GM21367 (cell line): ENCODE data around the gene NDUFB6.
"Not testable (repeated sequence)": the region's sequence is repeated elsewhere in the genome, so short reads cannot be mapped to it uniquely, and the experiment has no call there.

Source experiments
- ATAC-seq: cut with Tn5 transposase; IDR thresholded peaks from one replicate; pipeline ENCODE4 v1.9.1; 2021; ENCODE audit not compliant: unreplicated experiment

Gene NDUFB6

DNA sequence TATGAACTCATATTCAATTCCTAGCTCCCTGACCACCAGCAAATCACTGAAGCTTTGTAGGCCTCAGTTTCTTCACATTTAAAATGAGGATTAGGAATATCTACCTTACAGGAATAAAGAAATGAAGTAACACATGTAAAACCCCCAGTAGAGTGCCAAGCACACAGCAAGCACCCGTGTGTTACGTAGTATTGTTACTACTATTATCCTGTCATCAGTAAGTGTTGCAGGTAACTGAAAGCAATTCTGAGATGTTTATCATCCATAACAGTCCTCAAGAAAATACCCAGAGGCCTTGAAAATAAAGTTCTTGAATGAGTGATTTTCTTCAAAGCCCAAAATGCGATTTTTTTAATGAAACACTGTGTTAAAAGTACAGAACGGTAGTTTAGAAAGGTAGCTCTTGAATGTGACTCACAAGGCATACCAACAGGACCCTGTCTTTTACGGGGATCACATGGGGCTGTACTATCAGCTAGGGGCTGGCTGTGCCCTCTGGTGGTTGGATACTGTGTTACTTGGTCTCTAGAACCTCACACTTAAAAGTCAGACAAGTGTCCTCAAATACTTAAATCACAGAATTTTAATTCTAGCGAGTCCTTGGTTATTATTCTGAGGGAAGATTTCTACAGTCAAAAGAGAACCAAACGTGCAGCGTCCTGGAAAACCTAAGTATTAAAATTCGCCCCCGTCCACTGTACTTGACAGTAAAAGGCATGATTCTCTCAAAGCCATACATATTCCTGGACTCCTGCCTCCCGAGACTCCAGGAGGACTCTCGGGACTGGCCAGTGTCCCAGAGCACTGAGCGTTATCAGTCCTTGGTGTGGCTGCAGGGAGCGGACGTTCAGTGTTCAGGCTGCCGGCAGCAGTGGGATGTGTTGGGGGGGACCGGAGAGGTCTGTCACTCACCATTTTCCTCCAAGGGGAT, 725 bp downstream of the NDUFB6 start:
- ATAC-seq = peak; percentile 89

DNA sequence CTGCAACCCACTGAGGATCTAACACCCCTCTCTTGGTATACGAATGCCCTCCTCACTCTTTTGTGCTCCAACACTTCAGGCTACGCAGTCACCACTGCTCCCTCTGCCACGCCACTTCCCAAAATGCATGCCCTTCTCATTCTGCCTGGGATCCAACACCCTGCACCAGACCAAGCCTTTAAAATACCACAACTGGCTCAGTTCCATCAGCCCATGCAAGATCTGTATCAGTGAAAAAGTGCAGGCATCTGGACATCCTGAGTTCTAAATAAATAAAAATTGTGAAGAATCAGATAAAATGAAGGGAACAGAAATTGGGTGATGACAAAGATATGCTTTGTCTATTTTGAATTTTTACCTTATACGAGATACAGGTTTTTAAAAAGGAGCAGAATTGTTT, 2.7 kb downstream of the NDUFB6 start:
- no peak for ATAC-seq

DNA sequence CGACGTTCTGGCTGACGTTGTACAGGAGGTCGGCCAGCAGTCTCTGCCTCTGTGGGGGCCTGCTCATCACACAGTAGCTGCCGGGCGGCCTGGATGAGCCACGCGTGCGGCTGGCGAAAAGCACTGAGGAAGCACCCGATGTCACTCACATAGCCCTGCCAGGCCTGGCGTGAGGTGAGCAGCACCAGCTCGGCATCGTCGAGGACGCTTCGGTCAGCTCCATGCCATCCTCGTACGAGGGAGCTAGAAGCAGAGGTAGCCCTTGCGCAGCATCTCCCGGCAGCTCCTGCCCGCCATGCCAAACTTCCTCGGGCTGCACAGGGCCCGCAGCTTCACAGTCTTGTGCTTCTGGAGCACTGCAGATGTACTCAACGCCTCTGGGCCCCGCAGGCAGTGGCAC, 6.2 kb downstream of the NDUFB6 start:
- no peak for ATAC-seq

DNA sequence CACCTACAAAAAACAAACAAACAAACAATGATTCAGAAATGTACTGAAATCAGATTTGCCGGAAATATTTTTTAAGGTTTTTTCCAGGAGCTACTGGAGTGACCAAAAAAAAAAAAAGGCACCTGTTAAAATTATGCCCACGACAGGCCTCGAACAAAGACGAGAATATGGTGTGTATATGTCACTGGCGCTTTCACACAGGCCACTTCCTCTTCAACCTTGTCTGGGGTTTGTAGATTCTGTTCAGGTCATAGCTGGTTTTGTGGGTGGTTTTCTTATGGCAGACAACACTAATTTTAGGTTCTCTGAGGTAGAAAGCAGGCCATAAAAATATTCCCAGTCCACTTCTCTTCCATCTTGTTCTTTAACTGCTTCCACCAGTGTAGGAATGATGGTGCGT, 7.0 kb downstream of the NDUFB6 start:
- no peak for ATAC-seq

DNA sequence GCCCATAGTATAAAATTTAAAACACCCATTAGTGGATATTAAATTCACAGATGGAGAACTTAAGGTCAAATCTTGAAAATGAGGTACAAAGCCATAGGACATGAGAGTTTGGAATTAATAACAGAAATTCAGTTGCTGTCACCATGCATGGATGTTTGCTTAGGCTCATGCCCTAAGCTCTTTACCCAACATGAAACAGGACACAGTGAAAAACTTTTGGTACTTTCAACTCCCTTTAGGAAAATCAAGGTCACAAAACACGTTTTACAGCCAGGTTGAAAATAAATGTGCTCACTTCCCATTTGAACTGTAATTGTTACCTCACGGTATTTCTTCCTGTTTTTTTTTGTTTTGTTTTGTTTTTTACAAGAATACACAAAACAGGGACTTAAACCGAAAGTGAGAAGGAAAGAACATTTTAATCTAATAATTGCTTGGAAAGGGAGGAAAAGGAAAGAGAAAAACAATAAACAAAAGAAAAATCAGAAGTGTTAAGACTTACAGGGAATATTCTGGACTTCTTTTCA, 14.5 kb downstream of the NDUFB6 start:
- ATAC-seq = no peak

DNA sequence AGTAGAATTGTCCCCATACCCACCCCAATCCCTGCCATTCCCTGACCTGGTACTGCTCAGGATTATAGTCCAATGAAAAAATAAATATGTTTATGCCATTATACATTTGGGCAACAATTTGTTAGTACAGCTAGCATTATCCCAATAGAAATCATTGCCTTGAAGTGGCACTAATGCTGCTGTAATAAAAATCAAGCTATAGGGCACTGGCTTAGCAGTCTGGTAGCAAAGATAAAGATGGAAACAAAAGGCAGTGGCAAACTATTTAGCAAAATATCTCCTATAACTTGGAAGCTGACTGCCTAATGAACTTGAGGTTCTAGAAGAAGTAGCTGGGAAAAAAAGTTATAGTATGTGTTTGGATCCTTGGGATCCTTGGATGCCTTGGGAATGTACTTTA, 18.4 kb downstream of the NDUFB6 start:
- ATAC-seq = no peak

DNA sequence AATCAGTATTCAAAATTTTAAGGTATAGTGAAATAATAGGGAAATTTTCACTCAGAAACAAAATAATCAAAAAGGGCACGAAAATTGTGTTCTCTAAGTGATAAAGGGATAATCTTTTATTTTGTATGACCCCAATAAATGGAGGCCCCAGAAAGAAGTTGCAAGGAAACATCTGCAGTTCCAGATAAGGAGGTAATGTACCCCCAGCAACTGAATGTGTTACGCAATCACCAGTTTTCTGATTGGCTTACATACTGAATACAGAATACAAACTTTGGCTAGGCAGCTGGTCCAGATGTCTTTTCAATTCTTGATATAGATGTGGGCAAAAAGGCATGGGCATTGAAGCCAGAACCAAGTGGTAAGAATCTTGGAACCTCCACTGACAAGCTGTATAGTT, 18.9 kb downstream of the NDUFB6 start:
- no peak for ATAC-seq

DNA sequence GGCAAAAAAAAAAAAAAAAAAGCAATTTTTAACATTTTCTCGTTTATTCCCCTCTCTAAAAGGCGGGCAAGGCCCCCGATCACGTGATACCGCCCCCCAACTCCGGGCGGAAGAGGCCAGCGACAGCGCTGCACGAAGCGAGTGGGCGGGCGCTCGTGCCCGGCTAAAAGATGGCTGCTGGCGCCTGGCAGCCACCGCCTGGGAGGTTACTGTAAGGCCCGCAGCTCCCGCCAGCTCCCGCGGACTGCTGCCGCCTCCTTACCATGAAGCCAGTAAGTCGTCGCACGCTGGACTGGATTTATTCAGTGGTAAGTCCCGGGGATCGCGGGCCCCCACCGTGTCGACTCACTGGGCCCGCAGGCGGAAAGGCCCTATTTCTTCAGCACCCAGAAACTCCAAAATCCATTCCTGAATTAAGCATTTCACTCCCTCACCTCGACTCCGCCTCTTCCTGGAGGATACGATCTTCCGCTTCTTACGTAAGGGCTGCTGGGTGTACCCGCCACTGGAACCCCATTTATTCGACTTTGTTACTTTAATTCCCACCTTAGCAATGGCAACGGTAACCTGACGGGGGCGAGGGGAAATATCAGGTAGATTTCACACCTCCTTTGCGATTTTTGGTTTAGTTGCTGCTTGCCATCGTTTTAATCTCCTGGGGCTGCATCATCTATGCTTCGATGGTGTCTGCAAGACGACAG, 20.6 kb downstream of the NDUFB6 start, which contains the start of the genes SMIM27 and TOPORS:
Gene SMIM27 (plus strand): TSS at position 156 of the 701 bp plus-strand sequence. CDS start 108 bp downstream, at position 264.
Gene TOPORS (minus strand): TSS at position 415 of the 701 bp plus-strand sequence. CDS start 150 bp downstream, at position 265.
- ATAC-seq = peak; percentile 65

DNA sequence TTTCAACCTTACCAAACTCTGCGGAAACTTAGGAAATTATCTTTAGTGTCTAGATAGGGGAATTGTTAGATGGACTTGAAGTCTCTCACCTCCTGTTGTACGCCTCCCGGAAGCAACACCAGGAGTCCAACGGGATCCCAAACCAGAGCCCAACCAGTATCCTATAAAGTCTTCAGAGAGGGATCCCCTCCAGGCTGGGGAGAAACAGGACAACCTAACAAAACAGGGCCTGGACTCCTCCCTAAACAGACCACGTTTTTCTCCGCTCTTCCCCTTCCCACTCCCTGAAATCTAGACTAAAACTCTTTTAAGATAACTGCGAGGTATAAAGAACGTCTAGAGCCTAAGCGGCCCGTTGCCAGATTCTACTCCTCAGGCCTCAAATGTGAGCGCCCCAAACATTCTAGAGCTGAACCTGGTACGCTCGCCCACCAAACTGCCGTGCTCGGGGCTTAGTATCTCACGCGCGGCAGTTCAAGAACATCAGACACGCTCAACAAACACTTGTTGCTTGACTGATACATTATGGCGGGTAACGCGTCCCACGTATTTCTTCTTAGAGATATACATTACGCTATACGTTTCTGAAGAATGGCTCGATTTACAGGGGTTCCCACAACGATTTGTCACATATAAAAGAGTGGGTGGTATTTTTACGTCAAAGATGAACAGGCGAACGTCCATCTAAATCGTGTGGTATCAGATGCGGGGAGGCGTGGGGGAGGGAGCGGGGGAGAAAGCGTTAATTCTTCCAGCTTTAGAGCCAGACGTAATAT, 21.5 kb downstream of the NDUFB6 start:
- ATAC-seq = peak; percentile 6

DNA sequence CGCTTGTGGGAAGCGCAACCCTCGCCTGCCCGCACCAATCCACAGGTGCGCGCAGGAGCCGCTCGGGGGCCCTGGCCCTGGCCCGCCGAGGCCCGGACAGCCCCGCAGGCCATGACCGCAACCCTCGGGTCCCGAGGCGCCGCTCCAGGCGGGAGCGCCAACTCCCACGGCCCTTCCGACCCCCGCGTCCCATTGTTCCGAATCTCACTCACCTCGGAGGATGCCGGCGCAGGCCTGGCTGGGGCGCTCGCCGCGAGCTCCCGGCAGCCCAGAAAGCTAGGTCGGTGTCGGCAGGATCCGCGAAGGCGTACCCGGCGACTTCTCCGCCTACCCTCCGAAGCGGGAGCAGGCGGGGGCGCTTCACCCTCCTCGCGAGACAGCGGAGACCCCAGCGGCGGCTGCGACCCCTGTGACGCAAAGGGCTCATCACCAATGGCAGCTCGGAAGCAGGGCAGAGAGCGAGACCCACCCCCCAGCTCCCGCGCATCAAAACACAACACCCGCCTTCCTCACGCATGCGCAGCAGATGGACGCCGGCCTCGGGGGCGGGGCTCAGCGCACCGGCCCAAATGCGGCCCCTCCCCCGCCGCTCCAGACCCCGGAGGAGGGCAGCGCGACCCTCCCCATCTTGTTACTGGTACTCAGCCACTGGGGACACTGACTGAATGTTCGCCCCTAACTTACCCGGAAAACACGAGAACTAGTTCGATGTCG, 22.2 kb downstream of the NDUFB6 start:
- ATAC-seq = peak; percentile 56

DNA sequence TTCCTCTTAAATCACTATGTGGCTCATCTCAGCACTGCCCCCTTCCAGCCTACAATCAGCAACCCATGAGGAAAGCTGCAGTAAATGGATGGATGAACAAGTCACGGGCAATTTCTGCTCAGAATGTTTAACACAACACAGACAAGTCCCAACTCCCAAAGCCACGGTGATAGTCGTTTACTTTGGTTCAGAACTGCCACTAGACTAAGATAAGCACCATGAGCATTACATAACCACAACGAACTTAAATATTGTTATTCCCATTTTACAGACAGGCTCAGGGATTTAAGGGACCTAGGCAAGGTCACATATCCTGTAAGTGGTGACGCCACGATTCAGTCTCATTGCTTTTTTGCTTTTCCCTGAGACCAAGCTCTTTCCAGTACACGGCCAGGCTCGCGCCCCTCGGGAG, 22.8 kb downstream of the NDUFB6 start:
- ATAC-seq = no peak

DNA sequence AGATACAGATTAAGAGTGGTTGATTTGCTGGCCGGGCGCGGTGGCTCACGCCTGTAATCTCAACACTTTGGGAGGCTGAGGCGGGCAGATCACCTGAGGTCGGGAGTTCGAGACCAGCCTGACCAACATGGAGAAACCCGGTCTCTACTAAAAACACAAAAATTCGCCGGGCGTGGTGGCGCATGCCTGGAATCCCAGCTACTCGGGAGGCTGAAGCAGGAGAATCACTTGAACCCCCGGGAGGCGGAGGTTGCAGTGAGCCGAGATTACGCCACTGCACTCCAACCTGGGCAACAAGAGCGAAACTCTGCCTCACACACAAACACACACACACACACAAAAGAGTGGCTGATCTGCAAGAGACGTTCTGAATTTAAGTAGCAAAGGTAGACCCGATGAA, 24.7 kb downstream of the NDUFB6 start:
- ATAC-seq = not testable (repeated sequence)

DNA sequence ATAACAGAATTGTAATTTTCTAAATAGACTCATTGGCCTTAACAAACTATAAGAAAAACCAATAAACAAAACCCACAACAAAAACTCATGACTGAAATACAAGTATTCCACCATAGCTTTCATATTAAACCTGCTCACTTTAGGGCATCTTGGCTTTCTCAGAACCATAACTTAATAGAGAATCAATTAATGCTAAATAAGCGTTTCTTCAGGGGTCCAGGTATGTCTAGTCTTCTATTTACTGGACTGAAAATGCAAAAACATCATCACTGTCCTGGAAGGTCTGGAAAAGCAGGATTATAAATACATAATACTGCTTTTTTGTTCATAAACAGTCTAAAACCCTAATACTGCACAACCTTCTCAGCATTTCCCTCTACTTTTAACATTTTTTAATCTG, 27.1 kb downstream of the NDUFB6 start:
- no peak for ATAC-seq

DNA sequence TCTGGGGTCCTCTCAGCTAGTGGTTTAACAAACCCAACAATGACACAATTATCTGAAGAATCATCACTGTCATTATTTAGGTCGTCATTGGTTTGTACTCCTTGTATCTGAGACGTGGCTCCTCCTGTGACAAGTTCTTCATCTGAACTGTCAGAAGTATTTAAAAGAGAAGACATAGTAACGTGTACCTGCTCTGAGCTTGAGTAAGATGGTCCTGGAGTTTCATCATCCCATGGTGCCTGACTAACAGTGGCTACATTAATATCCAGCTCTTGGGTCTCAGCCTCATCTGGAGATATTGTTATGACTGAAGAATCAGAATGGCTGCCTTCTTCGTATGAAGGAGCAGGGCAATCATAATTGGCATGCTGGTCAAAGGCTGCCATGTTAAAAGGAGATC, 29.9 kb downstream of the NDUFB6 start:
- no peak for ATAC-seq

DNA sequence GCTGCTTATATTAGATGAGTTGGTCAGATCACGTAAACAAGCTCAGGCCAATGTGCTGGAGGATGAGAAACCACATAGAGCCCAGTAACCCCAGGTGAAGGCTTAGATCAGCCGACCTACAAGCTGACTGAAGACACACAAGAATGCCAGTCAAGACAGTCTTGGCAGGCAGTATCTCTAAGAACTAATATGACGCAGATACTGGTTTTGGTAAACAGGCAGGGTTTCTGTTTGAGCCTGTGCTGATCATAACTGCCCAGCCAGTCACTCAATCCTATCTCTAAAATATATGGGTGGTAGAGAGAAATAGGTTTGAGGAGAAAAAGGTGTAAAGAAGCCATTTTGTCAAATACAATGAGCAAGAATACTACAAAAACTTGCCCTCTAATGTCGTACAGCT, 39.1 kb downstream of the NDUFB6 start:
- no peak for ATAC-seq

DNA sequence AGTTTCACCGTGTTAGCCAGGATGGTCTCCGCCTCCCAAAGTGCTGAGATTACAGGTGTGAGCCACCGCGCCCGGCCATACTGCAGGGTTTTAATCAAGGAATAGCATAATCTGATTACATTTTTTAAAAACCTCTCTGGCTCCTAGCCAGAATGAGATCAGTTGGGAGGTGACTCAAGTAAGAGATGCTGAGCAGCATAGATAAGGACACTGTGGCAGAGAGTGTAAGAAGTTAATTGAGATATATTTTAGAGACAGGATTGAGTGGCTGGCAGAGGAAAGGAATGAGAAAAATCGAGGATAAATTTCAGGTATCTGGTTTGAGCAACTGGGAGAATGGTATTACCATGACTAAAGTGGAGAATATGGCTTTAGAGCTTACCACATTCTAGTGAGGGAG, 39.6 kb downstream of the NDUFB6 start:
- ATAC-seq = no peak

DNA sequence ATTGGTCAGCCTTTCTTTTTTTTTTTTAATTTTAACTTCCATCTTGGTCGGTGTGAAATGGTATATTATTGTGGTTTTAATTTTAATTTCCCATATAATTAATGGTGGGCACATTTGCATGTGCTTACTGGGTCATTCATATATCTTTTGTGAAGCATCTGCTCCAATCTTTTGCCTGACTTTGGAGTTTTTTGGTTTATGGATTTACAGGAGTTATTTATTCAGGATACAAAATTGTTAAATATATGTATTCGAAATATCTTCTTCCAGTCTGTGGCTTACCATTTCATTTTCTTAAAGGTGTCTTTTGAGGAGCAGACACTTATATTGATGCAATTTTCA, 46.3 kb downstream of the NDUFB6 start:
- ATAC-seq = no peak

DNA sequence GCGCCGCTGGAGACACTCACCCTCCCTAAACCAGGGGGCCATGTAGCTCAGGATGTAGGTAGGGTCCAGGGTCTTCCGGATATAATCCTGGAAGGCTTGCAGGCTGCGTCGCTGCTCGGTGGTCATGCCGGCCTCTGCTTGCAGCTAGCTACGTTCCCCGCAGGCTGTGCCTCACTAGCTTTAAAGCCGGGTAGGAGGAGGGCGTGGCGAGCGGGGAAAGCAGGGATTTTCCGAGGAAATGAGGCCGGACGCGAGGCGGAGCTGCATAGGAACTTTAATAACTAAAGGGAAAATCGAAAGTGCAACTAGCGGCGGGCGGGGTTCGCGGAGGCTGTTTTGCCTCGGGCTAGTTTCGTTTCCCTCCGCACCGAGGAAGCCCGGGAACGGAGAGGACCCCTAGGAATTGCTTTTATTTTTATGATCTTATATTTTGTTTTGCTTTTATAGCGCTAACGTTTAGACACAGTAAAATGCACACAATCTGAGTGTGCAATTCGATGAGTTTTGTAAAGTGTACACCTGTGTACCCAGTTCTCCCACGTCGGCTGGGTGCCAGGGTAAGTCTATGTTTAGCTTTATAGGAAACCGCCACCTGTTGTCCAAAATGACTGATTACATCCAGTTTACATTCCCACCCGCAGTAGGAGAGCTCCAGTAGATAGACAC, 46.8 kb downstream of the NDUFB6 start, which contains the start of gene RIGI:
Gene RIGI (minus strand): TSS at position 156 of the 666 bp plus-strand sequence. CDS start 30 bp downstream, at position 126.
- peak; percentile 72 for ATAC-seq

DNA sequence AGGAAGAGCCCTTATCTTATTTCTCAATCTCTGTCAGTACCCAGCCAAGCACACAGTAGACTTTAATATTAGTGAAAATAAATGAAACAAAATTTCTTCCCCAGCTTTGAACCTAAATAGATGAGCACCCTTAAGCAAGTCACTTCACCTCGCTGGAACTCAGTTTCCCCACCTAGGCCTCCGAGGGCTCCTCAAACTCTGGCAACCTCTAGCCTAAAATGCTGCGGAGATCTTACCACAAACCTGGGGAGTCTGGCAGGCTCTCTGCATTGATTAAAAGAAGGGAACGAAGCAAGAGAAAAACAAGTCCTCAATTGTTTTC, 47.3 kb downstream of the NDUFB6 start:
- no peak for ATAC-seq
